NCI-H2227 (cell line): ENCODE results near the gene RAPGEF1.

Experiments
- DNase-seq: peaks from one replicate; lab custom pipeline; 2025; ENCODE audit not compliant: unreplicated experiment; lab: John Stamatoyannopoulos, UW

The RAPGEF1 gene

DNA sequence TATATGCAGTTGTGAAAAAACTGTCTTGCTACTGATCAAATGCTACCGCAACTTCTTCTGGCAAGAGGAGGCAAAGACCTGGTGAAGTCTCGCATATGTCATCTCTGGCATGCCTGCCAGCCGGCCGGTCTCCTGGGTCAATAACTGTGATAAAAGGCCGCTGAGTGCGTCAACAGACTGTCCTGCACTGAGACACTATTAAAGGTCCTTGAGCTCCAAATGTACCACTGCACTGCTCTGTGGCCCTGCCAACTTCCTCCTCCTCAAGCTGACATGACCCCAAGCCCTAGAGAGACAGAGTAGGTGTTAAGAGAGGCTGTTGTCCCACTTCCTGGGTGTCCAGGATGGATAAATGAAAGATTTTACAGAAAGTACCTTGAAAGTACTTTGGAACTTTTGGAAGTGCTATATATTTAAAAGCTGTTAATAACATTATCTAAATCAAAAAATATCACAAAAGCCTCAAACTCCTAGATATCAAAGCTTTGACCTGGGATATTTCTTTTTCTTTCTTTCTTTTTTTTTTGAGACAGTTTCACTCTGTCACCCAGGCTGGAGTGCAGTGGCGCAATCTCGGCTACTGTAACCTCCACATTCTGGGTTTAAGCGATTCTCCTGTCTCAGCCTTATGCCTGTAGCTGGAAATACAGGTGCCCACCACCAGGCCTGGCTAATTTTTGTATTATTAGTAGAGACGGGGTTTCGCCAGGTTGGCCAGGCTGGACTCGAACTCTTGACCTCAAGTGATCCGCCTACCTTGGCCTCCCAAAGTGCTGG lies 31.5 kb downstream of the RAPGEF1 start:
- DNase-seq = no peak

DNA sequence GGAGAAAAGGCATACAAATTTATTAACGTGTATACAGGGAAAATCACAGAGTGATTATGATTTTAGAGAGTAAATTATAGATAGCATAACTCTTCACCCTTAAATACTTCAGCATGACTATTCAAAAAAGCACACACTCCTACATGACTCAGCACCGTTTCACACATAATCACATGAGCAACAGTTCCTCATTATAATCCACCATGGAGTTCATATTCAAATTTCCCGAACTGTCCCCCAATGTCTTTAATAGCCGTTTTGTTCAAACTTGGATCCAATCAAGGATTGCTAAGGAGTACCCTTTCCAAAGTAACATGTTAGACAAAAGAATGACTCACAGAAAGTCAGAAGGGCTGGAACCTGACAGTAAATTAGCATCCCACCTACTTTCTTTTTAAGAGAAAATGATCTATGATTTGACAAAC lies 32.1 kb downstream of the RAPGEF1 start:
- no peak for DNase-seq

DNA sequence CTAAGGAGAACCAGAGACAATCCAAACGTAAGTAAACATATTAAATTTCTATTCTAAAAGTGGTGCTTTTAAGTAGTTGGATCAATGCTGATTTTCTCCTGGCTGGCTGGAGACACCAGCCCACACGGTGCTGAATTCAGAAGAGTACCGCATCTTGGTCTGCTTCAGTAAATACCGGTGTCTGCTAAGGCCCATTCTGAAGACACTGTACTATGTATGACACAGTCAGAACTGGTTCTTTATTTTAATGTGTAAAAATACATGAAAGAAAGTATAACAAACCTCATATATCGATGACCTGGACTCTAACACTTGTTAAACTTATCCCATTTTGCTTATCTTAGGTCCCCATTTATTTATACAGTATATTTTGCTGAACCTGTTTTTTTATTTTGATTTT lies 32.8 kb downstream of the RAPGEF1 start:
- DNase-seq = no peak

DNA sequence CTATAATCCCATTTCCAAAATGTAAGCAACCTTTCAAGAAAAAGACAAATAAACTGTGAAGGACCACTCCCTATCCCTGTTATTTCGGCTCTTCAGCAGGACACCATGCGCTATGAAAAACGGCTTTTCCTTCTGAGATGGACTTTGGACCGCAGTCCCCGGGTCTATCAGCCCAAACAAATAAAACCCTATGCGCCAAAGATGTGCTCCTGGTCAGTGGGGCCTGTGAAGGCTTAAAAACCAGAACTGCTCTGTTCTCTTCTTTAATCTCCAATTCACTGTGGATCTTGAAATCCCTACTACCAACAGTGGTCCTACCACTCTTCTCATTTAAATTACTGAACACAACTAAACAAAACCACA lies 33.3 kb downstream of the RAPGEF1 start:
- no peak for DNase-seq

DNA sequence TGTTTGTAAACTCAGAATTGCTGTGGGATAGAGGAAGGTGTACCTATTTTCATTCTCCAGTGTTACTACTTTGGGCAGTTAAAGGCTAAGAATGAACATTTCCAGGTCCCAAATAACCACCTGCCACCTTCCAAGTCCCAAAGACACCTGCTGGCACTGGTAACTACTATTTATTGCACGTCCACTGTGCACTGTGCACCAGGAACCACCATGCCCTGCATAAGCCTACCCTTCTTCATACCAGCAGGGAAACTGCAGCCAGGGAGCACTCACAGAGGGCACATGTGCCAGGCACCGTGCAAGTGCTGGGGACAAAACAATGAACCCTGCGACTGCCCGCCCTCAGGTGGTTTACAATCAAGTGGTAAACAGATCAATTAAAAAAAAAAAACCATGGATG lies 34.9 kb downstream of the RAPGEF1 start:
- no peak for DNase-seq

DNA sequence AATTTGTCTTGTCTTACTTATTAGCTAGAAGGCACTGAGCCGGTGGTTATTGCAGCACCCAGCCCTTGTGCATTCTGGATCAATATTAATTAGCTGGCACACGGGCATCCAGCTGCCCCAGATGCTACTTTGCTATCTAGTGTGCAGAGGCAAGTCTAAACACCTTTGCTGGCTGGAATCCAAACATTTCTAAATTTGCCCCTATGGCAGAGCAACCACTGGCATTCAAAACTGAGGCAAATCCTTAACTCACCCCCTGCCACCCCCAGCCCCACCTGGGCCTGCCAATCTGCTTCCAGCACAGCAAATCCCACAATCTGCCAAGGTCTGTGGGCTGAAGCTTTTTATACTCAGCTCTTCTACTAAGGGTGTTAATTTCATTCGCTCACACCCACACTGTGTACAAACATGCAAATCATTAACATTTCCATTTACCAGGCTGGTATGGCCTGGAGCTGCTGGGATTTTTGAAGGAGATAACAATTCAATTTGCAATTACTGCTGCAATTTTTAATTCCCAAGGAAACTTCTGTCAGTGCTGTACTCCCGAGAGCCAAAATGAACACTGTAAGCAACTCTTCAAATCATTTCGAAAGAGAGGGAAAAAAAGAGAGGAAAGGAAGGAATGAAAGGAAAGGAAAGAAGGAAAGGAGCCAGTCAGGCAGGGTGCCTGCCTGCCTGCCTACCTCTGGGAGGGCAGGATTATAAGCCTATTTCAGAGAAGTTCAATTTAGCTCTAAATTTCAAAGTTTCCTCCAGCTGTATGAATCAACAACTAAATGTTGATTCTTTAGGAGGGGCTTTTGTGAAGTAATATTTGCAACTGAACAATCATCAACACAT lies 35.5 kb downstream of the RAPGEF1 start:
- no peak for DNase-seq

DNA sequence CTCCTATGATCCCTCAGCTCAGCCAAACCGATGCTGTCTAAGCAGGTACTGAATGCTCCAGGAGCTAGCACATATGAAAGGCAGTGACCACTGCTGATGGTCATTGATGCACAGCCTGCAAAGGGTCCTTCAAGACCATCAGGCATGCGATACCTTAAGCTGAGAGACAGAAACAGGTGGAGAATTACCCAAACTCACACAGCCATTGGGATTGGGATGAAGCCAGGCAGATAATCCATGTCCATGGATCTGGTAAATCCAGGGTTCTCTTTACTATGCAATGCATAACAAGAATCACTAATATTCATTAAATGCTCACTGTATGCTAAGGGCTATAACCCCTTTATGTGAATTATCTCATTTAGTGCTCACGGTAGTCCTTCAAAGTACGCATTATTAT lies 36.2 kb downstream of the RAPGEF1 start:
- no peak for DNase-seq

DNA sequence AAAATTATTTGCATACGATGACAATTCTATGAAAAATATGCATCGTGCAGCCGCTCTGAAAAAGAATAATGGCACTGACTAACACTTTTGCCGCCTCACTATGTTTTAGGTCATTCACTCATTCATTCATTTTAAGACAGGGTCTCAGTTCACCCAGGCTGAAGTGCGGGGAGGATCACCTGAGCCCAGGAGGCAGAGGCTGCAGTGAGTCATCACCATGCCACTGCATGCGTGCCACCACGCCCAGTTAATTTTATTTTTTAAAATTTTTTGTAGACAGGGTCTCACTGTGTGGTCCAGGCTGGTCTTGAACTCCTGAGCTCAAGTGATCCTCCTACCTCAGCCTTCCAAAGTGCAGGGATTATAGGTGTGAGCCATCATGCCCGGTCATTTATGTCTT lies 37.0 kb downstream of the RAPGEF1 start:
- no peak for DNase-seq

DNA sequence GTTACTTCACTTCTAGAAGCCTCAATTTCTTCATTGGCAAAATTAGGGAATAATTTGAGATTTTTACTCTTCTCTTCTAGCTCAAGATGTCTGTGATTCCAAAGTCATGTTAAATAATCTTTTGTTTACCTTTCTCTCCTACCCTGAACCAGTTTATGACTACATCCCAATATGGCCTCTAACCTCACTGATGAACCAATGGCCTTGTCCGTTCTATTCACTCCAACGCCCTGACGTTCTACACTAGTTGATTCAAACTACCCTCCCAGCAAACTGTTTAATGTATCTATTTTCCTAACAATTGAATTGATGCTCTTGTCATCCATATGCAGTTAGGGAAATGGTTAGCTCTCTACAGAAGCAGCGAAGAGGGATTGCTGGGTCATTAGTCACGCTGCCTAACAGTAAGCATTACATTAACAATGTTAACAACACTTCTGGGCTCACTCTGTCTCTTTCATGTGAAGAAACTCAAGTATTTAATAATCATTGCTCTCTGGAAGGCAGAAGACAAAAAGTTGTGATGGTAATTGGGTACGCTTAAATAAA lies 38.0 kb downstream of the RAPGEF1 start:
- no peak for DNase-seq

DNA sequence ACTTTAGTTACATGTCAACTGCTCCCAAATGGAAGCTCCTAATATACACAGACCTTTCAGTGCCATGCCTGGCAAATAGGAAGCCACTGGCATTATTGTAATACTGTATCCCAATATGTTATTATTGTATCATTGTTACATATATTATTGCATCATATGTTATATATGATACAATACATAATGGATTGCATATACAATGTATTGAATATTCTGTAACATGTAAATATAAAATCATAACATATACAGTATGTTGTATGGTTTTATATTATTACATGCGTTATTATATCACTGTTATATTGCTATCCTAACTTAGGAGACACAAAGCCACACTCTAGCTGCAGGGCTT lies 38.5 kb downstream of the RAPGEF1 start:
- no peak for DNase-seq

DNA sequence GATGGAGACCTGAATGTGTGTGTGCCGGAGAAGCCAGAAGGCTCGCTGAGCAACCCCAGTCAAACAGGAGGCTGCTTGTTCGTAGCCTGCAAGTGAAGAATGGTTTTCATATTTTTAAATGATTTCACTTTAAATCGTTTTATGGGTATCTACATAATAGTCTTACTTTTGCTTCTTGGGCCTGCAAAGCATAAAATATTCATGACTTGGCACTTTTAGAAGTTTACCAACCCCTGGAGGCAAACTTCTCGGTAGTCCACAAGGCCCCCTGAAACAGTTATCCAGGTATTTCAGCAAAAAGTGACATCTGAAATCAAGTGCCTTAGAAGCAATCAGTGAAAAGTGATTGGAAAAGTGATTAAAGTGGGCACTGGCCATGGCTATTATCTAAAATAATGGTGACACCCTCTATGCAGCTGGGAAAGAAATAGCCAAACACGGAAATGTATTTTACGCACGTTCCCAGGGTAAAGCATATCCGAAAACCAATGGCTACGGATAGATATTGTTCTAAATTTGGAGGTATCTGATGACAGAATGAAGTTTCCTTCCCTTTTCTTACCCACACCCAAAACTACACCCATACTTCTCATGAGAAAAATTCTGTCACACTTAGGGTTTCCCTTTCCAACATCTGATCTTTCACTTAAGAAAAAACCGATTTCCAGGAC lies 39.0 kb downstream of the RAPGEF1 start:
- no peak for DNase-seq

DNA sequence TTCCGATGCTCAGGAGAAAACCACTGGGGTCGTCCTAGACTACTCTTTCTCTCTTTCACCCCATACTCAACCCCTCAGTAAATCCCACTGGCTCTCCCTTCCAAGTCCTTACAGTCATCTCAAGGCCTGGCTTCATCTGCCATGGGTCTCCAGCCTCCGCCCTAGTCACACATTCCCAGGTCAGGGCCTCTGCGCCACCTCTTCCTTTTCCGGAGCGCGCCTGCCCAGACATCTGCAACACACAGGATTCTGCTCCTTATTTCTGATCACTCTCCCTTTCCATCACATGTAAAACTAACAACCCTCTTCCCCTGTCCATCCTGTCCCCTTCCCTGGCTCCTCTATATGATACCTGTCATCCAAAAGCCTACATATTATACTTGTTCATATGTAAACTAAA lies 39.8 kb downstream of the RAPGEF1 start:
- DNase-seq = no peak

DNA sequence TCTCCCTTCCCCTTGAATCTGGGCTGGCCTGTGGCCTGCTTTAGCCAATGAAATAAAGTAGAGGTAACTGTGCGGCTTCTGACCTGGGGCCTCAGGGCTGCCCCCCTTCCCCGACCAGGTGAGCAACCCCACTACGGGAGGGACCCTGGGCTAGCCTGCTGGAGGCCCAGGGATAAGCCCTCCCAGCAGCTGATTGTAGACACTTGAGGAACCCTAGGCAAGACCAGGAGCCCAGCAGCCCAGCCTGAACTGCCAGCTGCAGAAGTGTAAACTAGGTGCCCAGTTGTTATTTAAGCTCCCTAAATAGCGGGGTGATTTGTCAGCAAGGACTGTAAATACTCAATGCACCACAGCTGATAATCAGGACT lies 41.3 kb downstream of the RAPGEF1 start:
- peak; percentile 3 for DNase-seq

DNA sequence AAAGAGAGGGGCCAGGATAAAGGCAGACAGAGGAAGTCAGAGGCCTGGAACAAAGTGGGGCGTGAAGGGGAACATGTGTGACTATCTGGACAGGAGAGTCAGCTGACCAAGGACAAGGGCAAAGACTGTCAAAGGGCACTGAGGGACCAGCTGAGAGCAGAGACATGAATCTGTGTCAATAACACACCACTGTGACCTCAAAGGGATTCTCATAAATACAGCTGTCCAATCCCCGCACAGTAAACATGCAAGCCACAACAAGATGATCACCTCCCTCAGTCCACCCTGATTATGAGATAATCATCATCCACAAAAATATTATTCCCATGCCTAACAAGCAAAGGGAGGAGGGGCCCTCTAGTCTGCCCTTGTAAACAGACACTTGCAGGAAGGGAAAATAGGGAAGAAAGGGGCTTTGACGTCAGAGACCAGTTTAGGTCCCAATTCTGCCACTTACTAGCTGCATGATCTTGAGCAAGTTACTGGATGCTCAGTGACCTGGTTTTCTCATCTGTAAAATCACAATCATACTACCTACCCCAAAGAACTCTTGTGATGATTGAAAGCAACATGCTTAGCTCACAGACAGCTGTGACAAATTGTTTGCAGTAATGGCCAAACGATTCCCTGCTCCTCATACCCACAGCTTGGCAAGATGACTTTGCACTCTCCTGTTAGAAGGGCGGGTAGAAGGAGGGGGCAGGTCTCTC lies 41.8 kb downstream of the RAPGEF1 start:
- DNase-seq = no peak

DNA sequence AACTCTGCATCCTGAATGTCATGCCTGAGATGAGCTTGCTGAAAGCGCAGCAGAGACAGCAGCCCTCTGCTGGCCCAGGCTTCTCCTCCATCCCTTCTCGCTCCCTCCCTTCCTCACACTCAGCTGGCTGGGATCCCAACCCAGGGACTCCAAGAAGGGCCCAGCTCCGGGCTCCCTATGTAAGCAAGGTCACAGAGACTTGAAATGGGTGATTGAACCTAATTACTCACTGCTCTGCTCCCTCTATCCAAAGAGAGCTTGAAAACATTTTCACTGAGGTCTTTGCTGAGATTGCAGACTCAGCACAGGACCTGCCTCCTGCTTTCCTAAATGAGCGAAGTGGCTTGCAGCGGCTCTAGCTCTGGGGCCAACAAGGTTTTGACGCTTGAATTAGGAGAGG lies 42.8 kb downstream of the RAPGEF1 start:
- peak; percentile 24 for DNase-seq

DNA sequence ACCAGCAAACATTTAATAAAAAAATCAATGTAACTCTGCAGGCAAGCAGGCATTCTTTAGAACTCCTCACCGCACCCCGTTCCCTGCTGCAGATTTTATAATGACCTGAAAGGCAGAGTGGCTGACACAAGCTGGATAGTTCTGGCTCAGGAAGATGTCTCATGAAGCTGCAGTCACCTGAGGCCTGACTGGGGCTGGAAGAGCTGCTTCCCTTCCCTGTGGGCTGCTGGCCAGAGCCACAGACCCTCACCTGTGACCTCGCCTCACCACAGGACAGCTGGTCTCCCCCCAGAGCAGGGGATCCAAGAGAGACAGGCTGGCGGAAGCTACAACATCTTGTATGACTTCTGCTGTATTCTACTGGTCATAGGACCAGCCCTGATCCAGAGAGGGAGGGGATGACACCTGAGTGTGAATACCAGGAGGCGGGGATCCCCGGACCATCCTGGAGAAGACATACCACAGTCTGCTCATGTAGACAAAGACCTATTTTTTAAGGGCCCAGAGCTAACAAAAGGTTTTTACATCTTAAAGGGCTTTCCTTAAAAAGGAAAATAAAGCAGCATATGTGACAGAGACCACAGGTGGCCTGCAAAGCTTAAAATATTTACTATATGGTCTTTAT lies 43.9 kb downstream of the RAPGEF1 start:
- no peak for DNase-seq

DNA sequence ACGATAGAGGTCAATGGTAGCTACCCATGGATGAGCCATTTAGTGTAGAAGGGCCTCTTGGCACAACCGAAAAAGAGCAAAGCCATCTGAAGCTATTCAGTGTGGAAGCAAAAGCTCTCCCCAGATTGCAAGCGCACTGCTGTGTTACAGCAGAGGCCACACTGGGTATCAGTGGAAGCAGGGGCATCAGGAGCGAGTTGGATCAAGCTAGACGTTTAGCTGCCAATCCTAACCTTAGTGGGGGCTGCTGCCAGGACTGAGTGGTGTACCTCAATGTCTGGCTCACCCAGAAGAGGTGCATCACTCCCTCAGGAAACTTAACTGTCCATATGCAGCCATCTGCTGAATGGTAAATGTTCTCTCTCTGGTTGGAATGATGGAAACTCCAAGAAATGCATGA lies 44.5 kb downstream of the RAPGEF1 start:
- DNase-seq = no peak

DNA sequence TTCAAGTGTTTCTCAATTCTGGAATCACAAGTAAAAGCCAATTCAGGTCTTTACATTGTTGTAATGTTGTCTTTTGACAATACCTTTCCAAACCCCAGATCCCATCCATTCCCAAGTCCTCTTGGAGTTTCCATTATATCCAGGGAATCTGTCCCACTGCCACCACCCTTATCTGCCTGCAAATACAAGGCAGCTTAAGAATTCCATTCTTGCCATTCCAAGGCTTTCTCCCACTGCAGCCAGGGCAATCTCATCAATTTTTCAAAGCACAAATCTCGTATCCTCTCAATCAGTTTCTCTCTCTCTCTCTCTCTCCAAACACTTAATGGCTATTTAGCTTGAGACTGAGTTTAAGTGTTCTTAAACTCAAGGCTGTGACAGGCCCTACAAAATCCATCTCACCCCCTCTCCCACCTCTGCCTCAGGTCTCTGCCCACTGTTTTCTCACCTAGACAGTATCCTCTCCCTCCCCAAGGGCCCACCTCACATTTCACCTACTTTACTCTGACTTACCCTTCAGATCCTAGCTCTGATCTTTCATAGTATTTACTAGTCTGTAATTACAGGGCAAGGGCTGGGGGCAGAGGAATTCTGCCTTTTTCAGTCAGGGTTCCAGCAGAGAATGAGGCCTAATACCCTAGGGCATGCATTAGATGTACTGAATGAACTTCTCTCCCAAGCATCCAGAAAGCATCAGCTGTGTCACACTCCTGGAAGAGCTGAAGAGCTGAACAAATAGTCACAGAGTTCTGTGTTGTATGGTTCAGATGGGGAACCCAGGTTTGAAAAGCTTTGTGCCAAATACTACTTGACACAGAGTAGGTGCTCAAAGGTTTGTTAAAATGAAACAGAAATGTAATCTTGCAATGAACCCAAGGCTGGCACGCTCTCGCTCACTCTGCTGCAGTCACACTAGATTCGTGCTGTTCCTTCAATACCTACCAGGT lies 46.0 kb downstream of the RAPGEF1 start:
- DNase-seq = no peak
